Measurements from ENCODE around the gene CLDN3.
"Not testable (repeated sequence)": the region's sequence is repeated elsewhere in the genome, so short reads cannot be mapped to it uniquely, and the experiment has no call there.

Gene CLDN3

GRCh38 chr7:73736885-73737284, 33.2 kb downstream of the CLDN3 start:
- DNase-seq (ENCODE audit: low read depth): no peak

- no peak for DNase-seq (ENCODE audit: low read depth)
These were observed 34.6 kb downstream of the CLDN3 start for GRCh38 chr7:73735528-73735905.

GRCh38 chr7:73734619-73735527, 35.2 kb downstream of the CLDN3 start:
- peak; percentile 76 for DNase-seq (ENCODE audit: low read depth)

GRCh38 chr7:73732397-73732796, 37.7 kb downstream of the CLDN3 start:
- DNase-seq (ENCODE audit: low read depth): no peak

- no peak for DNase-seq (ENCODE audit: low read depth)
These were observed 39.6 kb downstream of the CLDN3 start for GRCh38 chr7:73730485-73730884.

GRCh38 chr7:73728551-73728950, 41.5 kb downstream of the CLDN3 start:
- no peak for DNase-seq (ENCODE audit: low read depth)

DNA sequence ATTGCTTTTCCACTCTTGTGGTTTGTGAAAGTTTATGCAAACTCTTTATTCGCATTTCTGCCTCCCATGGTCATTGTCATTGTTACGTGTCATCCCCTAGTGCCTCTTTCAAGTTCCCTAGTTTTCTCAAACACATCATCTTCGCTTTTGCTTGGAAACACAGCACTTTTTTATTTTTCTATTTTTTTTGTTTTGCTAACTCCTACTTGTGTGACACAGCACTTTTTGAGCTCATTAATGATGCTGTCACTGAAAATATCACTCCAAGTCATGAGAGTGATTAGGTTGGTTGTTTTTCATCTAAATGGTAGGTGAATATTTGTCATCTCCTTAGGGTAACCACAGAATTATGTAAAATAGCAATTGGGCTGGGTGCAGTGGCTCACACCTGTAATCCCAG, 42.1 kb downstream of the CLDN3 start:
- DNase-seq (ENCODE audit: low read depth): no peak

DNA sequence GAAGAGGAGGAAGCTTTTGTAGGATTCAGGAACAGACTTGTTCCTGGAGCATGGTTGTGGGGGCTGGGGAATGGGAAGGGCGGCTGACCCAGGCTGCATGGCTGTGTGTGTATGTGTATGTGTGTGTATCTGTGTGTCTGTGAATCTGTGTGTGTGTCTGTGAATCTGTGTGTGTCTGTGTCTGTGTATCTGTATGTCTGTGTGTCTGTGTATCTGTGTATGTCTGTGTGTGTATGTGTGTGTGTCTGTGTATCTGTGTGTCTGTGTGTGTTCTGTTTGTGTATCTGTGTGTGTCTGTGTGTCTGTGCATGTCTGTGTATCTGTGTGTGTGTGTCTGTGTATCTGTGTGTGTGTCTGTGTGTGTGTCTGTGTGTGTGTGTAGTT, 44.0 kb downstream of the CLDN3 start:
- DNase-seq (ENCODE audit: low read depth): no peak

GRCh38 chr7:73723813-73724212, 46.3 kb downstream of the CLDN3 start:
- no peak for DNase-seq (ENCODE audit: low read depth)

DNA sequence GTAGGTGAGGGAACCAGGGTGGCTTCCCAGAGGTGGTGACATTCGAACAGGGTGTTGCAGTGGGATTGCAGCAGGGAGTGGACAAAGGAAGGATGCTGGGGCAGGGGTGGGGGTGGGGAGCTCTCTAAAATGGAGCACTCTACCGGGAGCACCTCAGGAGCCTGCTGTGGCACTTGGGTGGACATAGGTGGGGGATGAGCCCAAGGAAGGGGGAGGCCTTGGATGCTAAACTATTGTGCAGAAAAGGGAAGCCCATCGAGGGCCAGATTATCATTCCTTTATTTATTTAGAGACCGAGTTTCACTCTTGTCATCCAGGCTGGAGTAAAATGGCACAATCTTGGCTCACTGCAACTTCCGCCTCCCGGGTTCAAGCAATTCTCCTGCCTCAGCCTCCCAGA, 47.3 kb downstream of the CLDN3 start:
- DNase-seq (ENCODE audit: low read depth): no peak

GRCh38 chr7:73722182-73722581, 47.9 kb downstream of the CLDN3 start:
- not testable (repeated sequence) for DNase-seq (ENCODE audit: low read depth)

DNA sequence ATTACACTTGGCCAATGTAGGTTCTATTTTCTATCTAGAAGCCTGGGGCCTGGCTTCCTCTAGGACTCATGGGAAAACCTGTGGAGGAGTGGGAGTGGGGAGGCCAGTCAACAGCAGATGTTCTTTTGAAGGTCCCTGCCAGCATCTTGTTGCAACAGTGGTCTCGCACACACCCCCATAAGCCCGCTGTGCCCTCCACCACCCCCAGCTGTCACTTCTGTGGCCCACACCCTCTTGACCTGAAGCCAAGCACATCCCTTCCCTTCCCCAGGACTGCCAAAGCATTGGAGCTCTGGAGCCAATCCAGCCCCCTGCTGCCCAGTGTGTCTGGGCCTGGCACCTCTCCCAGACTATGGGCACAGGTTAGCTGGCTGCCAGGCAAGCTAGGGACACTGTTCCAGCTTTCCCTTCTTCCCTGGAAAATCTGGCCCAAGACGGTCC, 48.7 kb downstream of the CLDN3 start:
- DNase-seq (ENCODE audit: low read depth): no peak

- not testable (repeated sequence) for DNase-seq (ENCODE audit: low read depth)
These were observed 49.6 kb downstream of the CLDN3 start for GRCh38 chr7:73720443-73720842.

DNA sequence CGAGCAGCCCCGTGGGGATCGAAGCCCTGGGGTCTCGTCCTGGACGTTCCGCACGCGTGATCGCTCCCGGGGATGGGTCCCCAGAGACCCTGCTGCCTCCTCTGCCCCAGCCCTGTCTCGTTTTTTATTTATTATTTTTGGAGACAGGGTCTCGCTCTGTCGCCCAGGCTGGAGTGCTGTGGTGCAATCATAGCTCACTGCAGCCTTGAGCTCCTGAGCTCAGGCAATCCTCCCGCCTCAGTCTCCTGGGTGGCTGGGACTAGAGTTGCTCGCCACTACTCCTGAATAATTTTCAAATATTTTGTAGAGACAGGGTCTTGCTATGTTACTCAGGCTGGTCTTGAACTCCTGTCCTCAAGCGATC, 50.3 kb downstream of the CLDN3 start:
- DNase-seq (ENCODE audit: low read depth): no peak
